ENCODE results near the gene PLPP6. TPM values are rescaled to one million over a fixed set of nuclear protein-coding genes. Genes with fewer than 3 reads are reported as not detected.

The PLPP6 gene
- total and polyA plus RNA-seq, 2 of the 13 experiments (the other 11 are each of a cell fraction or from before 2014, with no cell fraction given): 12.1 to 15.5 TPM

DNA sequence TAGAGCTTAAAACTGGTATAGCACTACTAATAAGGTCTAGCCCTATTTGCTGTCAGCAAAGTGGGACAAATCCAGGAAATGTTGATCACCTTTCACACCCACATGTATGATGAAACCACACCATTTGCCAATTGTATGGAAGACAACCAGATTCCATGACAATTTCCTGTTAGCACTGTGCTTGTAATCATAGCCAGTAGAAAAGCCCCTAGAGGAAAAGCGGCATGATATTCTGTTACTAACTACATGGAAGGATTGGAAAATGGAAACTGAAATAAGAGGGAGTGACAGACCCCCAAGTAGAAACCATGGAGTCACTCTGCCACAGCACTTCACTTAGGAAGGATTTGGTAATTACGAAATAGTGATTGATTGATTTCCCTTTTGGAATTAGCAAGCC, 3.3 kb downstream of the PLPP6 start (continued):
- TF ChIP-seq ZFP91 (CRISPR knock-in tag; IDR thresholded peaks at IDR 0.05; ENCODE audit: borderline replicate concordance) (no peak), FOXO1 (CRISPR knock-in tag; IDR thresholded peaks at IDR 0.05) (no peak), GATAD1 (CRISPR knock-in tag; IDR thresholded peaks at IDR 0.05) (no peak), STAT5B (CRISPR knock-in tag; IDR thresholded peaks at IDR 0.05) (no peak)

- CTCF ChIA-PET (ENCODE audit: low intra/inter-chr PET ratio, low total read pairs): no interaction called here
- peak; percentile 6; the same call in 2 of the 3 replicates for ATAC-seq
- TF ChIP-seq RXRB (CRISPR knock-in tag; IDR thresholded peaks at IDR 0.05; ENCODE audit: borderline replicate concordance) (peak; percentile 36; the same call in 1 of the 2 replicates), CBX5 (CRISPR knock-in tag; IDR thresholded peaks at IDR 0.05; ENCODE audit: borderline replicate concordance) (0 out of 2 replicates have a peak, but pooled peaks have one; percentile 21), ARID5B (CRISPR knock-in tag; IDR thresholded peaks at IDR 0.05) (peak; percentile 50; the same call in 1 of the 2 replicates), RXRA (CRISPR knock-in tag; IDR thresholded peaks at IDR 0.05) (0 out of 2 replicates have a peak, but pooled peaks have one; percentile 36), ETV5 (CRISPR knock-in tag; IDR thresholded peaks at IDR 0.05; ENCODE audit: borderline replicate concordance) (peak; percentile 38; the same call in 1 of the 2 replicates), ZNF713 (CRISPR knock-in tag; IDR thresholded peaks at IDR 0.05) (0 out of 2 replicates have a peak, but pooled peaks have one; percentile 56), MAFG (CRISPR knock-in tag; IDR thresholded peaks at IDR 0.05) (no peak), SATB2 (CRISPR knock-in tag; IDR thresholded peaks at IDR 0.05) (0 out of 2 replicates have a peak, but pooled peaks have one; percentile 30), ZNF274 (CRISPR knock-in tag; IDR thresholded peaks at IDR 0.05) (peak; percentile 88), ZNF205 (CRISPR knock-in tag; IDR thresholded peaks at IDR 0.05) (no peak), KMT2A (CRISPR knock-in tag; IDR thresholded peaks at IDR 0.05) (peak; percentile 58)
- TF ChIP-seq, protein P1, sequence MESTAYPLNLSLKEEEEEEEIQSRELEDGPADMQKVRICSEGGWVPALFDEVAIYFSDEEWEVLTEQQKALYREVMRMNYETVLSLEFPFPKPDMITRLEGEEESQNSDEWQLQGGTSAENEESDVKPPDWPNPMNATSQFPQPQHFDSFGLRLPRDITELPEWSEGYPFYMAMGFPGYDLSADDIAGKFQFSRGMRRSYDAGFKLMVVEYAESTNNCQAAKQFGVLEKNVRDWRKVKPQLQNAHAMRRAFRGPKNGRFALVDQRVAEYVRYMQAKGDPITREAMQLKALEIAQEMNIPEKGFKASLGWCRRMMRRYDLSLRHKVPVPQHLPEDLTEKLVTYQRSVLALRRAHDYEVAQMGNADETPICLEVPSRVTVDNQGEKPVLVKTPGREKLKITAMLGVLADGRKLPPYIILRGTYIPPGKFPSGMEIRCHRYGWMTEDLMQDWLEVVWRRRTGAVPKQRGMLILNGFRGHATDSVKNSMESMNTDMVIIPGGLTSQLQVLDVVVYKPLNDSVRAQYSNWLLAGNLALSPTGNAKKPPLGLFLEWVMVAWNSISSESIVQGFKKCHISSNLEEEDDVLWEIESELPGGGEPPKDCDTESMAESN (CRISPR knock-in tag; conservative IDR thresholded peaks at IDR 0.05): no peak
Measured at GRCh38 chr9:4666042-4666699, 4.1 kb downstream of the PLPP6 start, which contains the start of gene SPATA6L. Gene SPATA6L, minus strand, starts transcription at chr9:4666480. Its CDS starts 230 bp downstream, at chr9:4666250.

More at GRCh38 chr9:4666042-4666699, 4.1 kb downstream of the PLPP6 start, which contains the start of gene SPATA6L:
- in situ Hi-C loops (cut with HindIII; ENCODE audit: extremely low pct_ligation_motif_present, low pct_unique_long_range_greater_than_20kb) (loop anchor here (5.0 kb wide), 1 partner anchor 66 kb away; no protein-coding TSS in a partner anchor), intact Hi-C loops (cut with micrococcal nuclease; ENCODE audit: unreplicated experiment) (no loop called here)
- FAIRE-seq: no peak
- no TSS peak for BruUV-seq (replicated peaks)
- Histone ChIP-seq H3K9me3 (ENCODE audit: low read length) (no peaks in the 10 kb centered on the region), H3K4me2 (ENCODE audit: low read depth, low read length) (peak within 1 kb of the TSS; percentile 88), H3K36me3 (replicated peaks in 1 of 2; ENCODE audit: control insufficient read depth in 1 of 2, insufficient read depth in 2 of 2, low read length in 2 of 2) (no peaks in the 10 kb centered on the region), H3K79me2 (ENCODE audit: insufficient read depth, low read length) (peaks cover 12% of the 10 kb centered on the region), H3K27me3 (ENCODE audit: control insufficient read depth in 1 of 2, insufficient read depth in 2 of 2, low read length in 2 of 2) (no peaks in the 10 kb centered on the region), H3K9ac (ENCODE audit: insufficient read depth, low read depth, low read length) (peak within 1 kb of the TSS; percentile 69), H4K20me1 (ENCODE audit: insufficient read depth, low read length) (no peaks in the 10 kb centered on the region), H3K27ac (ENCODE audit: extremely low read length, insufficient read depth, low read length) (peak within 1 kb of the TSS; percentile 25), H3K4me1 (ENCODE audit: insufficient read depth, low read length) (peaks cover 43% of the 10 kb centered on the region), H2AFZ (ENCODE audit: low read length) (peak within 1 kb of the TSS; percentile 88), H3K4me3 (replicated peaks in 1 of 3; ENCODE audit: insufficient read depth in 1 of 3, low read depth in 2 of 3, low read length in 3 of 3) (peak within 1 kb of the TSS; percentile 53 to 74 (median 62))
- peak; percentile 11 for DNase-seq (ENCODE audit: low spot score)
- POLR2A ChIA-PET: interaction anchor here (1.0 to 3.7 kb wide), 6 partner anchors 11 to 75 kb away, joined by 3 to 43 read pairs (median 10); partner anchors contain the start of genes AK3 and CDC37L1
- 9% methylated on average over 24 of the region's 36 CpGs for WGBS (ENCODE audit: low lambda C conversion rate)

Measured in HepG2 (cell line).